ENCODE results near the gene MC4R.

MC4R gene

GRCh38 chr18:60404486-60405085 is 32.0 kb upstream of the MC4R start:
- TF ChIP-seq, protein P1, sequence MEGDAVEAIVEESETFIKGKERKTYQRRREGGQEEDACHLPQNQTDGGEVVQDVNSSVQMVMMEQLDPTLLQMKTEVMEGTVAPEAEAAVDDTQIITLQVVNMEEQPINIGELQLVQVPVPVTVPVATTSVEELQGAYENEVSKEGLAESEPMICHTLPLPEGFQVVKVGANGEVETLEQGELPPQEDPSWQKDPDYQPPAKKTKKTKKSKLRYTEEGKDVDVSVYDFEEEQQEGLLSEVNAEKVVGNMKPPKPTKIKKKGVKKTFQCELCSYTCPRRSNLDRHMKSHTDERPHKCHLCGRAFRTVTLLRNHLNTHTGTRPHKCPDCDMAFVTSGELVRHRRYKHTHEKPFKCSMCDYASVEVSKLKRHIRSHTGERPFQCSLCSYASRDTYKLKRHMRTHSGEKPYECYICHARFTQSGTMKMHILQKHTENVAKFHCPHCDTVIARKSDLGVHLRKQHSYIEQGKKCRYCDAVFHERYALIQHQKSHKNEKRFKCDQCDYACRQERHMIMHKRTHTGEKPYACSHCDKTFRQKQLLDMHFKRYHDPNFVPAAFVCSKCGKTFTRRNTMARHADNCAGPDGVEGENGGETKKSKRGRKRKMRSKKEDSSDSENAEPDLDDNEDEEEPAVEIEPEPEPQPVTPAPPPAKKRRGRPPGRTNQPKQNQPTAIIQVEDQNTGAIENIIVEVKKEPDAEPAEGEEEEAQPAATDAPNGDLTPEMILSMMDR (conservative IDR thresholded peaks at IDR 0.05; ENCODE audit: low read depth, low read length) = no peak
- DNase-seq (ENCODE audit: low read depth) = no peak
- no peak overlapping the region for H3K4me3 ChIP-seq (ENCODE audit: low read depth, low read length)

- no peak for DNase-seq (ENCODE audit: low read depth)
- H3K4me3 ChIP-seq (ENCODE audit: low read depth, low read length) = no peak overlapping the region
- TF ChIP-seq, protein P1 (conservative IDR thresholded peaks at IDR 0.05; ENCODE audit: low read depth, low read length) = no peak
Observed at GRCh38 chr18:60401346-60401745, 28.8 kb upstream of the MC4R start.

GRCh38 chr18:60391571-60392226 is 19.1 kb upstream of the MC4R start:
- DNase-seq (ENCODE audit: low read depth) = peak; percentile 21
- TF ChIP-seq, protein P1 (conservative IDR thresholded peaks at IDR 0.05; ENCODE audit: low read depth, low read length) = no peak

DNA sequence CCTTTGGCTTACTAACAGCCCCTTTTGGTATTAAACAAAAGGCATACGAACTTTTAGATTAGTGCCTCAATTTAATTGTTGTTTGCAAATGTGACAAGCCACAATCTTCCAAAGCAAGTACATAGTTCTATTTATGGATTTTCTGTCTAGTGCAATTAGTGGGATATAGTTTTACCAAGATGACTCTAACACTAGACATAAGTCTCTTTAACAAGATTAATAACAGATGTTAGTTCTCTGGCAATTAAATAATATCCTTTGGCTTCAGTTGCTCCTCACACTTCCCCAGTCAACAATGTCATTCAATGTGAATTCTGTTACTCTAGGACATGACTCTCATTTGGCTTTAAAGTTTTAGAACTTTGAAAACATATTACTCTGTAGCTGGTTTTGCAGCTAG is 16.7 kb upstream of the MC4R start:
- TF ChIP-seq, protein P1 (conservative IDR thresholded peaks at IDR 0.05; ENCODE audit: low read depth, low read length) = no peak
- DNase-seq (ENCODE audit: low read depth) = no peak

More at GRCh38 chr18:60391571-60392226, 19.1 kb upstream of the MC4R start:
- H3K4me3 ChIP-seq (ENCODE audit: low read depth, low read length) = no peak overlapping the region

GRCh38 chr18:60385693-60386092 is 13.1 kb upstream of the MC4R start:
- DNase-seq (ENCODE audit: low read depth) = no peak
- no peak overlapping the region for H3K4me3 ChIP-seq (ENCODE audit: low read depth, low read length)
- TF ChIP-seq, protein P1 (conservative IDR thresholded peaks at IDR 0.05; ENCODE audit: low read depth, low read length) = no peak

More for the DNA sequence above, 16.7 kb upstream of the MC4R start:
- no peak overlapping the region for H3K4me3 ChIP-seq (ENCODE audit: low read depth, low read length)

DNA sequence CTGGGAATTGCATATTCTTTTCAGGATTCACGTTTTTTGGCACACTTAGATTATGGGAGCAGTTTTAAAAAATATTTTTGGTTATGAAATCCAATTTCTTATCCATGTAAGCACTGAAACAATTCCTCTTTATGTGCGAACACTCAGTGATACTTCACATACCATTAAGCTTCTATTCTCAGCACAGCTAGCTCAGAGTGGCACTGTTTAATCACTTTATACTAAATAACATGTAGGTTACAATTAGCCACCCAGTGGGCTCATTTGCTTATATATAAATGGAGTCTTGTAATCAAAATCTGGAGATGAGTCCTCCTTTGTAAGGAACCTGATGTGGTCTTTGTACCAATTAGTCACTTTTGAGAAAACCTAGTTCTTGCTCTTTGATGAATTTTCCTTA is 11.3 kb upstream of the MC4R start:
- no peak overlapping the region for H3K4me3 ChIP-seq (ENCODE audit: low read depth, low read length)
- DNase-seq (ENCODE audit: low read depth) = no peak
- TF ChIP-seq, protein P1 (conservative IDR thresholded peaks at IDR 0.05; ENCODE audit: low read depth, low read length) = no peak

All from choroid plexus epithelial cell (primary cell).